WTC11 (cell line): ENCODE data around the gene LHFPL4. TPM values are rescaled to one million over a fixed set of nuclear protein-coding genes. Genes with fewer than 3 reads are reported as not detected.

Experiments used
- ATAC-seq: fragments of 200-7000 bp; cut with Tn5 transposase; 2 replicates; pipeline ENCODE4 v1.10.0; 2021; ENCODE audit warnings: mild to moderate bottlenecking, moderate library complexity
- CTCF ChIA-PET: fragments of 300-600 bp; sonication (Branson Sonifier 250); formaldehyde crosslinking; loops from one replicate; lab custom pipeline; 2021; ENCODE audit warnings: antibody characterized with exemption; lab: Charles Lee
- POLR2A ChIA-PET: fragments of 350-600 bp; sonication (Branson Sonifier 250); formaldehyde crosslinking; loops from one replicate; lab custom pipeline; 2021; ENCODE audit warnings: antibody characterized with exemption; lab: Charles Lee
- DNase-seq: peaks from one replicate; pipeline ENCODE4 v3.0.0; 2021; ENCODE audit warnings: low spot score
- H3K27ac Mint-ChIP-seq: 2 replicates; pipeline ENCODE4 v1.8.0; 2021; ENCODE audit warnings: mixed read lengths
- H3K27me3 Mint-ChIP-seq: 2 replicates; pipeline ENCODE4 v1.8.0; 2021; ENCODE audit warnings: low read depth, mild to moderate bottlenecking, moderate library complexity, mixed read lengths
- H3K36me3 Mint-ChIP-seq: 2 replicates; pipeline ENCODE4 v1.8.0; 2021; ENCODE audit warnings: mixed read lengths
- H3K4me1 Mint-ChIP-seq: 2 replicates; pipeline ENCODE4 v1.8.0; 2022; ENCODE audit warnings: mixed read lengths
- H3K4me3 Mint-ChIP-seq: 2 replicates; pipeline ENCODE4 v1.8.0; 2021; ENCODE audit warnings: mild to moderate bottlenecking, moderate library complexity, mixed read lengths
- H3K9me3 Mint-ChIP-seq: 2 replicates; pipeline ENCODE4 v1.8.0; 2021; ENCODE audit warnings: mixed read lengths
- ATF1 ChIP-seq: sonication (generic); formaldehyde crosslinking; IDR thresholded peaks from 2 replicates; pipeline ENCODE4 v1.8.1; 2023; ENCODE audit warnings: mild to moderate bottlenecking, moderate library complexity, missing genetic modification reagents
- ELF4 ChIP-seq: sonication (generic); formaldehyde crosslinking; IDR thresholded peaks from 2 replicates; pipeline ENCODE4 v1.8.1; 2022; ENCODE audit warnings: low read depth, mild to moderate bottlenecking, moderate library complexity, missing genetic modification reagents
- ESRRA ChIP-seq: sonication (generic); formaldehyde crosslinking; IDR thresholded peaks from 2 replicates; pipeline ENCODE4 v1.8.1; 2022; ENCODE audit warnings: mild to moderate bottlenecking, missing genetic modification reagents, borderline replicate concordance
- GTF2I ChIP-seq: fragments of 250-450 bp; sonication (Bioruptor Pico); conservative IDR thresholded peaks from 2 replicates; pipeline ENCODE4 v1.4.0; 2021; ENCODE audit warnings: mild to moderate bottlenecking
- NR2C2 ChIP-seq: sonication (generic); formaldehyde crosslinking; IDR thresholded peaks from 2 replicates; pipeline ENCODE4 v1.8.0; 2022; ENCODE audit warnings: mild to moderate bottlenecking, missing genetic modification reagents
- NR3C1 ChIP-seq: sonication (generic); formaldehyde crosslinking; conservative IDR thresholded peaks from 2 replicates; pipeline ENCODE4 v1.8.1; 2023; ENCODE audit warnings: low read depth, mild to moderate bottlenecking, missing genetic modification reagents
- SMAD4 ChIP-seq: sonication (generic); formaldehyde crosslinking; IDR thresholded peaks from 2 replicates; pipeline ENCODE4 v1.8.0; 2022; ENCODE audit warnings: mild to moderate bottlenecking, missing genetic modification reagents
- ZBTB21 ChIP-seq: sonication (generic); formaldehyde crosslinking; IDR thresholded peaks from 2 replicates; pipeline ENCODE4 v1.8.1; 2023; ENCODE audit warnings: mild to moderate bottlenecking, missing genetic modification reagents, borderline replicate concordance
- ZNF219 ChIP-seq: sonication (generic); formaldehyde crosslinking; IDR thresholded peaks from 2 replicates; pipeline ENCODE4 v1.8.0; 2023; ENCODE audit warnings: missing genetic modification reagents, mild to moderate bottlenecking, borderline replicate concordance
- ZNF423 ChIP-seq: fragments of 250-450 bp; sonication (Bioruptor Pico); IDR thresholded peaks from 2 replicates; pipeline ENCODE4 v2.1.2; 2022; ENCODE audit warnings: mild to moderate bottlenecking, moderate library complexity
- total RNA-seq: library from RNA; stranded (reverse); gene quantifications from 3 replicates; pipeline ENCODE4 v1.2.3, GENCODE V29; 2021
- TF ChIP-seq, protein P1 (sequence below): fragments of 200-600 bp; IDR thresholded peaks from 2 replicates; pipeline ENCODE4 v1.8.0; 2022; ENCODE audit warnings: antibody characterized with exemption
- TF ChIP-seq, protein P2 (sequence below): sonication (generic); formaldehyde crosslinking; IDR thresholded peaks from 2 replicates; pipeline ENCODE4 v1.8.0; 2022; ENCODE audit warnings: mild to moderate bottlenecking, missing genetic modification reagents
- TF ChIP-seq, protein P3 (sequence below): sonication (generic); formaldehyde crosslinking; IDR thresholded peaks from 2 replicates; pipeline ENCODE4 v1.8.0; 2023; ENCODE audit warnings: missing genetic modification reagents
- TF ChIP-seq, protein P4 (sequence below): sonication (generic); formaldehyde crosslinking; IDR thresholded peaks from 2 replicates; pipeline ENCODE4 v1.8.1; 2023; ENCODE audit warnings: mild to moderate bottlenecking, moderate library complexity, missing genetic modification reagents
- TF ChIP-seq, protein P5 (sequence below): fragments of 250-450 bp; sonication (Bioruptor Pico); IDR thresholded peaks from 2 replicates; pipeline ENCODE4 v1.9.0; 2021; ENCODE audit warnings: mild to moderate bottlenecking
- TF ChIP-seq, protein P6 (sequence below): sonication (generic); formaldehyde crosslinking; conservative IDR thresholded peaks from 2 replicates; pipeline ENCODE4 v1.8.1; 2023; ENCODE audit warnings: mild to moderate bottlenecking, low read depth, missing genetic modification reagents, moderate library complexity
- TF ChIP-seq, protein P7 (sequence below): fragments of 250-450 bp; sonication (Bioruptor Pico); conservative IDR thresholded peaks from 2 replicates; pipeline ENCODE4 v1.9.0; 2021; ENCODE audit warnings: mild to moderate bottlenecking
- TF ChIP-seq, protein P8 (sequence below): sonication (generic); formaldehyde crosslinking; IDR thresholded peaks from 2 replicates; pipeline ENCODE4 v1.8.1; 2023; ENCODE audit warnings: mild to moderate bottlenecking, missing genetic modification reagents
- TF ChIP-seq, protein P9 (sequence below): sonication (generic); formaldehyde crosslinking; IDR thresholded peaks from 2 replicates; pipeline ENCODE4 v1.8.0; 2022; ENCODE audit warnings: mild to moderate bottlenecking, missing genetic modification reagents
- TF ChIP-seq, protein P10 (sequence below): sonication (generic); formaldehyde crosslinking; IDR thresholded peaks from 2 replicates; pipeline ENCODE4 v1.8.1; 2023; ENCODE audit warnings: mild to moderate bottlenecking, missing genetic modification reagents, moderate library complexity

LHFPL4 gene
- total RNA-seq, 1 experiment from 2014 or later, result 24.4 TPM

DNA sequence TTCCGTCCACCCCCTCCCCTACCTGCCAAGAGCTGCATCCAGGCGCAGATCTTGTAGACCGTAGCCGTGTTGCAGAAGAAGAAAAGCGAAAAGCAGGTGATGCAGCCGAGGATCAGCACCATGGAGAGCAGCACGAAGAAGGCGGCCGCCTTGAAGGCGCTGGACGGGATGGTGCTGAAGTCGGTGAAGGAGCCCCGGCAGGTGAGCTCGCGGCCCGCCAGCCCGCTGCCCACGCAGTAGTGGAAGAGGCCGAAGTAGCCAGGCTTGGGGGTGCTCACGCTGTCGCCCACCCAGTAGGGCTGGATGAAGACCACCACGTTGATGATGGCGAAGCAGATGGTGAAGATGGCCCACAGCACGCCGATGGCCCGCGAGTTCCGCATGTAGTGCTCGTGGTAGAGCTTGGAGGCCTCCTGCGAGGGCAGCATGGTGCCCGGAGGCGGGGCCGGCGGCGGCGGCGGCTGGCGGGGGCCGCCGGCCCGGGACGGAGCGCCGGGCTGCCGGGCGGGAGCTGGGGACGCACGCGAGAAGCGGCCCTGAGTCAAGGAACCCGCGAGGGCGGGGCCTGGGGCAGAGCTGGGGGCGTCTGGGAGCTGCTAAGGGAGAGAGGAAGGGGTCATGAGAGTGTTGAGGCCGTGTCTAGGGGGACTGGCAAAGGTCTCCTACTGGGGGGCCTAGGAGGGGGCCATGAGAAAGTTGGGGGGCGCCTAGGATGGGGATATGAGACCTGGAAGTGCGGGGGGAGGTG is 1.2 kb downstream of the LHFPL4 start:
- ATAC-seq (peak; percentile 72), DNase-seq (peak; percentile 92)
- Mint-ChIP-seq H3K9me3 (0 out of 2 replicates have a peak, but pooled peaks cover under 1% of the 10 kb centered on the region), H3K4me1 (peaks cover 26% of the 10 kb centered on the region), H3K36me3 (no peaks in the 10 kb centered on the region), H3K4me3 (peak overlapping the region; percentile 95), H3K27me3 (peaks cover 31% of the 10 kb centered on the region), H3K27ac (no peak overlapping the region)
- ChIA-PET CTCF (interaction anchor here (0.6 to 2.8 kb wide), 9 partner anchors 9 to 179 kb away, joined by 3 to 22 read pairs (median 5); partner anchors contain the start of genes BRPF1 and MTMR14), POLR2A (interaction anchor here (0.6 kb wide), 1 partner anchor 21 kb away, joined by 3 read pairs; no protein-coding TSS in a partner anchor)
- TF ChIP-seq ZBTB21 (CRISPR knock-in tag), result peak; percentile 85
- peak; percentile 98 for TF ChIP-seq SMAD4 (CRISPR knock-in tag)
- TF ChIP-seq, protein P1, sequence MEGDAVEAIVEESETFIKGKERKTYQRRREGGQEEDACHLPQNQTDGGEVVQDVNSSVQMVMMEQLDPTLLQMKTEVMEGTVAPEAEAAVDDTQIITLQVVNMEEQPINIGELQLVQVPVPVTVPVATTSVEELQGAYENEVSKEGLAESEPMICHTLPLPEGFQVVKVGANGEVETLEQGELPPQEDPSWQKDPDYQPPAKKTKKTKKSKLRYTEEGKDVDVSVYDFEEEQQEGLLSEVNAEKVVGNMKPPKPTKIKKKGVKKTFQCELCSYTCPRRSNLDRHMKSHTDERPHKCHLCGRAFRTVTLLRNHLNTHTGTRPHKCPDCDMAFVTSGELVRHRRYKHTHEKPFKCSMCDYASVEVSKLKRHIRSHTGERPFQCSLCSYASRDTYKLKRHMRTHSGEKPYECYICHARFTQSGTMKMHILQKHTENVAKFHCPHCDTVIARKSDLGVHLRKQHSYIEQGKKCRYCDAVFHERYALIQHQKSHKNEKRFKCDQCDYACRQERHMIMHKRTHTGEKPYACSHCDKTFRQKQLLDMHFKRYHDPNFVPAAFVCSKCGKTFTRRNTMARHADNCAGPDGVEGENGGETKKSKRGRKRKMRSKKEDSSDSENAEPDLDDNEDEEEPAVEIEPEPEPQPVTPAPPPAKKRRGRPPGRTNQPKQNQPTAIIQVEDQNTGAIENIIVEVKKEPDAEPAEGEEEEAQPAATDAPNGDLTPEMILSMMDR, result no peak
- TF ChIP-seq ESRRA (CRISPR knock-in tag), result peak; percentile 96
- TF ChIP-seq, protein P2, sequence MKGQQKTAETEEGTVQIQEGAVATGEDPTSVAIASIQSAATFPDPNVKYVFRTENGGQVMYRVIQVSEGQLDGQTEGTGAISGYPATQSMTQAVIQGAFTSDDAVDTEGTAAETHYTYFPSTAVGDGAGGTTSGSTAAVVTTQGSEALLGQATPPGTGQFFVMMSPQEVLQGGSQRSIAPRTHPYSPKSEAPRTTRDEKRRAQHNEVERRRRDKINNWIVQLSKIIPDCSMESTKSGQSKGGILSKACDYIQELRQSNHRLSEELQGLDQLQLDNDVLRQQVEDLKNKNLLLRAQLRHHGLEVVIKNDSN, result peak; percentile 84
- peak; percentile 67; the same call in 1 of the 2 replicates for TF ChIP-seq NR2C2 (CRISPR knock-in tag)
- TF ChIP-seq, protein P3, sequence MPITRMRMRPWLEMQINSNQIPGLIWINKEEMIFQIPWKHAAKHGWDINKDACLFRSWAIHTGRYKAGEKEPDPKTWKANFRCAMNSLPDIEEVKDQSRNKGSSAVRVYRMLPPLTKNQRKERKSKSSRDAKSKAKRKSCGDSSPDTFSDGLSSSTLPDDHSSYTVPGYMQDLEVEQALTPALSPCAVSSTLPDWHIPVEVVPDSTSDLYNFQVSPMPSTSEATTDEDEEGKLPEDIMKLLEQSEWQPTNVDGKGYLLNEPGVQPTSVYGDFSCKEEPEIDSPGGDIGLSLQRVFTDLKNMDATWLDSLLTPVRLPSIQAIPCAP, result peak; percentile 95
- 0 out of 2 replicates have a peak, but pooled peaks have one; percentile 63 for TF ChIP-seq ELF4 (CRISPR knock-in tag)
- TF ChIP-seq ZNF423 (CRISPR knock-in tag), result no peak
- TF ChIP-seq, protein P4, sequence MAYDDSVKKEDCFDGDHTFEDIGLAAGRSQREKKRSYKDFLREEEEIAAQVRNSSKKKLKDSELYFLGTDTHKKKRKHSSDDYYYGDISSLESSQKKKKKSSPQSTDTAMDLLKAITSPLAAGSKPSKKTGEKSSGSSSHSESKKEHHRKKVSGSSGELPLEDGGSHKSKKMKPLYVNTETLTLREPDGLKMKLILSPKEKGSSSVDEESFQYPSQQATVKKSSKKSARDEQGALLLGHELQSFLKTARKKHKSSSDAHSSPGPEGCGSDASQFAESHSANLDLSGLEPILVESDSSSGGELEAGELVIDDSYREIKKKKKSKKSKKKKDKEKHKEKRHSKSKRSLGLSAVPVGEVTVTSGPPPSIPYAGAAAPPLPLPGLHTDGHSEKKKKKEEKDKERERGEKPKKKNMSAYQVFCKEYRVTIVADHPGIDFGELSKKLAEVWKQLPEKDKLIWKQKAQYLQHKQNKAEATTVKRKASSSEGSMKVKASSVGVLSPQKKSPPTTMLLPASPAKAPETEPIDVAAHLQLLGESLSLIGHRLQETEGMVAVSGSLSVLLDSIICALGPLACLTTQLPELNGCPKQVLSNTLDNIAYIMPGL (CRISPR knock-in tag), result peak; percentile 79
- TF ChIP-seq, protein P5, sequence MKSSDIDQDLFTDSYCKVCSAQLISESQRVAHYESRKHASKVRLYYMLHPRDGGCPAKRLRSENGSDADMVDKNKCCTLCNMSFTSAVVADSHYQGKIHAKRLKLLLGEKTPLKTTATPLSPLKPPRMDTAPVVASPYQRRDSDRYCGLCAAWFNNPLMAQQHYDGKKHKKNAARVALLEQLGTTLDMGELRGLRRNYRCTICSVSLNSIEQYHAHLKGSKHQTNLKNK (CRISPR knock-in tag), result no peak
- TF ChIP-seq, protein P6, sequence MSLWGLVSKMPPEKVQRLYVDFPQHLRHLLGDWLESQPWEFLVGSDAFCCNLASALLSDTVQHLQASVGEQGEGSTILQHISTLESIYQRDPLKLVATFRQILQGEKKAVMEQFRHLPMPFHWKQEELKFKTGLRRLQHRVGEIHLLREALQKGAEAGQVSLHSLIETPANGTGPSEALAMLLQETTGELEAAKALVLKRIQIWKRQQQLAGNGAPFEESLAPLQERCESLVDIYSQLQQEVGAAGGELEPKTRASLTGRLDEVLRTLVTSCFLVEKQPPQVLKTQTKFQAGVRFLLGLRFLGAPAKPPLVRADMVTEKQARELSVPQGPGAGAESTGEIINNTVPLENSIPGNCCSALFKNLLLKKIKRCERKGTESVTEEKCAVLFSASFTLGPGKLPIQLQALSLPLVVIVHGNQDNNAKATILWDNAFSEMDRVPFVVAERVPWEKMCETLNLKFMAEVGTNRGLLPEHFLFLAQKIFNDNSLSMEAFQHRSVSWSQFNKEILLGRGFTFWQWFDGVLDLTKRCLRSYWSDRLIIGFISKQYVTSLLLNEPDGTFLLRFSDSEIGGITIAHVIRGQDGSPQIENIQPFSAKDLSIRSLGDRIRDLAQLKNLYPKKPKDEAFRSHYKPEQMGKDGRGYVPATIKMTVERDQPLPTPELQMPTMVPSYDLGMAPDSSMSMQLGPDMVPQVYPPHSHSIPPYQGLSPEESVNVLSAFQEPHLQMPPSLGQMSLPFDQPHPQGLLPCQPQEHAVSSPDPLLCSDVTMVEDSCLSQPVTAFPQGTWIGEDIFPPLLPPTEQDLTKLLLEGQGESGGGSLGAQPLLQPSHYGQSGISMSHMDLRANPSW (CRISPR knock-in tag), result 0 out of 2 replicates have a peak, but pooled peaks have one; percentile 81
- TF ChIP-seq ATF1 (CRISPR knock-in tag), result peak; percentile 97
- TF ChIP-seq NR3C1 (CRISPR knock-in tag), result peak; percentile 87
- TF ChIP-seq, protein P7, sequence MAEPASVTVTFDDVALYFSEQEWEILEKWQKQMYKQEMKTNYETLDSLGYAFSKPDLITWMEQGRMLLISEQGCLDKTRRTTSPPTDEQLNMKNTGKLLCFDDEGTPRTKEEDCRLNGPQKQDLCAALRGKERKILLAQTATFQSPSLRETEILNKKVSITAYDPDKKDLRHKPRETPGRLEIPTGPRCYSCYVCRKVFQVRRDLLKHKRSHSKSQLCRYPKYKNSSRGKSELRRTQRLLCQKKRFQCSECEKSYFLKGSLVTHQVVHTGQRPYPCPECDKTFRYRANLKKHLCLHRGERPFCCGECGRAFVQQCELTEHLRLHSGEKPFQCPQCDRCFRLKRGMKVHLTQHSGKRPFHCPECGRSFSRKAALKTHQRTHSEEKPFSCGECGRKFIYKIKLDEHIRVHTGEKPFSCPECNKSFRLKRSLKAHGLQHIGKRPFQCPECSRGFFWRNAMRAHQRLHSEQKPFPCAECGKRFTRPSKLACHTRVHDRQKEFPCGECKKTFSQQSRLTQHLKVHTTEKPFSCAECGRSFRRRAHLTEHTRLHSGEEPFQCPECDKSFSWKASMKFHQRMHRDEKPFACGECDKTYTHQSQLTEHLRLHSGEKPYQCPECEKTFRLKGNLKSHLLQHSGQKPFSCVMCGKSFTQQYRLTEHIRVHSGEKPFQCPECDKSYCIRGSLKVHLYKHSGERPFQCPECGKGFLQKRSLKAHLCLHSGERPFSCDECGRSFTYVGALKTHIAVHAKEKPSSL (CRISPR knock-in tag), result no peak
- TF ChIP-seq ZNF219 (CRISPR knock-in tag), result peak; percentile 98
- TF ChIP-seq, protein P8, sequence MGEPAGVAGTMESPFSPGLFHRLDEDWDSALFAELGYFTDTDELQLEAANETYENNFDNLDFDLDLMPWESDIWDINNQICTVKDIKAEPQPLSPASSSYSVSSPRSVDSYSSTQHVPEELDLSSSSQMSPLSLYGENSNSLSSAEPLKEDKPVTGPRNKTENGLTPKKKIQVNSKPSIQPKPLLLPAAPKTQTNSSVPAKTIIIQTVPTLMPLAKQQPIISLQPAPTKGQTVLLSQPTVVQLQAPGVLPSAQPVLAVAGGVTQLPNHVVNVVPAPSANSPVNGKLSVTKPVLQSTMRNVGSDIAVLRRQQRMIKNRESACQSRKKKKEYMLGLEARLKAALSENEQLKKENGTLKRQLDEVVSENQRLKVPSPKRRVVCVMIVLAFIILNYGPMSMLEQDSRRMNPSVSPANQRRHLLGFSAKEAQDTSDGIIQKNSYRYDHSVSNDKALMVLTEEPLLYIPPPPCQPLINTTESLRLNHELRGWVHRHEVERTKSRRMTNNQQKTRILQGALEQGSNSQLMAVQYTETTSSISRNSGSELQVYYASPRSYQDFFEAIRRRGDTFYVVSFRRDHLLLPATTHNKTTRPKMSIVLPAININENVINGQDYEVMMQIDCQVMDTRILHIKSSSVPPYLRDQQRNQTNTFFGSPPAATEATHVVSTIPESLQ (CRISPR knock-in tag), result no peak
- TF ChIP-seq GTF2I (CRISPR knock-in tag), result no peak
- TF ChIP-seq, protein P9, sequence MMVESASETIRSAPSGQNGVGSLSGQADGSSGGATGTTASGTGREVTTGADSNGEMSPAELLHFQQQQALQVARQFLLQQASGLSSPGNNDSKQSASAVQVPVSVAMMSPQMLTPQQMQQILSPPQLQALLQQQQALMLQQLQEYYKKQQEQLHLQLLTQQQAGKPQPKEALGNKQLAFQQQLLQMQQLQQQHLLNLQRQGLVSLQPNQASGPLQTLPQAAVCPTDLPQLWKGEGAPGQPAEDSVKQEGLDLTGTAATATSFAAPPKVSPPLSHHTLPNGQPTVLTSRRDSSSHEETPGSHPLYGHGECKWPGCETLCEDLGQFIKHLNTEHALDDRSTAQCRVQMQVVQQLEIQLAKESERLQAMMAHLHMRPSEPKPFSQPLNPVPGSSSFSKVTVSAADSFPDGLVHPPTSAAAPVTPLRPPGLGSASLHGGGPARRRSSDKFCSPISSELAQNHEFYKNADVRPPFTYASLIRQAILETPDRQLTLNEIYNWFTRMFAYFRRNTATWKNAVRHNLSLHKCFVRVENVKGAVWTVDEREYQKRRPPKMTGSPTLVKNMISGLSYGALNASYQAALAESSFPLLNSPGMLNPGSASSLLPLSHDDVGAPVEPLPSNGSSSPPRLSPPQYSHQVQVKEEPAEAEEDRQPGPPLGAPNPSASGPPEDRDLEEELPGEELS (CRISPR knock-in tag), result peak; percentile 99
- TF ChIP-seq, protein P10, sequence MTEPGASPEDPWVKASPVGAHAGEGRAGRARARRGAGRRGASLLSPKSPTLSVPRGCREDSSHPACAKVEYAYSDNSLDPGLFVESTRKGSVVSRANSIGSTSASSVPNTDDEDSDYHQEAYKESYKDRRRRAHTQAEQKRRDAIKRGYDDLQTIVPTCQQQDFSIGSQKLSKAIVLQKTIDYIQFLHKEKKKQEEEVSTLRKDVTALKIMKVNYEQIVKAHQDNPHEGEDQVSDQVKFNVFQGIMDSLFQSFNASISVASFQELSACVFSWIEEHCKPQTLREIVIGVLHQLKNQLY, result peak; percentile 85; the same call in 1 of the 2 replicates
